ENCODE measurements around the gene IRF3. TPM values are rescaled to one million over a fixed set of nuclear protein-coding genes. Genes with fewer than 3 reads are reported as not detected.

Gene IRF3
- total and polyA plus RNA-seq, 8 donors = 60.2 to 93.6 (median 72.5) TPM

DNA sequence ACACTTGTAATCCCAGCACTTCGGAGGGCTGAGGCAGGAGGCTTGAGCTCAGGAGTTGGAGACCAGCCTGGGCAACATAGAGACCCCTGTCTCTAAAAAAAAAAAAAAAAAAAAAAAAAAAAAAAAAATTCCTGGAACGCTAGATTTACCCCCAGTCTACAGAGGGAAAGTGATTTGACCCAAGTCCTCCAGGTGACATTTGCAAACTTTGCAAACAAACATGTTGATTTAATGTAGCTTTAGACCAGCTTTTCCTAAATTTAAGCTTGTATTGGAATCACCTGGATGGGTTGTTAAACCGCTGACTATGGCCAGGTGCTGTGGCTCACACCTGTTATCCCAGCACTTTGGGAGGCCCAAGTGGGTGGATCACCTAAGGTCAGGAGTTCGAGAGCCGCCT, 33.7 kb upstream of the IRF3 start:
- TF ChIP-seq, protein P1, sequence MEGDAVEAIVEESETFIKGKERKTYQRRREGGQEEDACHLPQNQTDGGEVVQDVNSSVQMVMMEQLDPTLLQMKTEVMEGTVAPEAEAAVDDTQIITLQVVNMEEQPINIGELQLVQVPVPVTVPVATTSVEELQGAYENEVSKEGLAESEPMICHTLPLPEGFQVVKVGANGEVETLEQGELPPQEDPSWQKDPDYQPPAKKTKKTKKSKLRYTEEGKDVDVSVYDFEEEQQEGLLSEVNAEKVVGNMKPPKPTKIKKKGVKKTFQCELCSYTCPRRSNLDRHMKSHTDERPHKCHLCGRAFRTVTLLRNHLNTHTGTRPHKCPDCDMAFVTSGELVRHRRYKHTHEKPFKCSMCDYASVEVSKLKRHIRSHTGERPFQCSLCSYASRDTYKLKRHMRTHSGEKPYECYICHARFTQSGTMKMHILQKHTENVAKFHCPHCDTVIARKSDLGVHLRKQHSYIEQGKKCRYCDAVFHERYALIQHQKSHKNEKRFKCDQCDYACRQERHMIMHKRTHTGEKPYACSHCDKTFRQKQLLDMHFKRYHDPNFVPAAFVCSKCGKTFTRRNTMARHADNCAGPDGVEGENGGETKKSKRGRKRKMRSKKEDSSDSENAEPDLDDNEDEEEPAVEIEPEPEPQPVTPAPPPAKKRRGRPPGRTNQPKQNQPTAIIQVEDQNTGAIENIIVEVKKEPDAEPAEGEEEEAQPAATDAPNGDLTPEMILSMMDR (IDR thresholded peaks at IDR 0.05) = no peak
- DNase-seq (no peak), ATAC-seq (no peak)
- Histone ChIP-seq H3K4me3 (no peak overlapping the region), H3K27ac (no peak overlapping the region), H3K27me3 (peaks cover 0 to 6% of the 10 kb centered on the region in 2 donors), H3K36me3 (no peaks in the 10 kb centered on the region), H3K9me3 (no peaks in the 10 kb centered on the region), H3K4me1 (no peaks in the 10 kb centered on the region)
- intact Hi-C loops (cut with DNase I) = no loop called here

DNA sequence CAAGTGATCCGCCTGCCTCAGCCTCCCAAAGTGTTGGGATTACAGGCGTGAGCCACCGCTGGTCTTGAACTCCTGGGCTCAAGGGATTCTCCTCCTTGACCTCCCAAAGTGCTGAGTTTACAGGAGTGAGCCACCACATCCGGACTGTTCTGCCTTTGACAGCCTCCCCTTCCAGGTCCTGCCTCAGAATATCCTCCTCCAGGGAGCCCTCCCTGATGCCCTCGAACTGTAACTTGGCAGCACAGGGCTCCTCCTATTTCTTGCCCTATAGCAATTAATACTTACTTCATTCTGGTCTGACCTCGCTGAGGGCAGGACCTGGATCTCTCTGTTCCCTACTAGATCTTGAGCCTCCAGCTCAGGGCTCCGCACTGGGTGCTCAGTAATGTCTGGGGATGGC, 31.2 kb upstream of the IRF3 start:
- H3K4me3 ChIP-seq = no peak overlapping the region
- TF ChIP-seq, protein P1 (IDR thresholded peaks at IDR 0.05) = no peak
- H3K36me3 ChIP-seq = no peaks in the 10 kb centered on the region
- H3K27ac ChIP-seq = no peak overlapping the region
- DNase-seq (no peak), ATAC-seq (no peak)
- H3K9me3 ChIP-seq = no peaks in the 10 kb centered on the region
- no peaks in the 10 kb centered on the region for H3K4me1 ChIP-seq
- intact Hi-C loops (cut with DNase I) = no loop called here
- peaks cover 0 to 18% of the 10 kb centered on the region in 2 donors for H3K27me3 ChIP-seq

DNA sequence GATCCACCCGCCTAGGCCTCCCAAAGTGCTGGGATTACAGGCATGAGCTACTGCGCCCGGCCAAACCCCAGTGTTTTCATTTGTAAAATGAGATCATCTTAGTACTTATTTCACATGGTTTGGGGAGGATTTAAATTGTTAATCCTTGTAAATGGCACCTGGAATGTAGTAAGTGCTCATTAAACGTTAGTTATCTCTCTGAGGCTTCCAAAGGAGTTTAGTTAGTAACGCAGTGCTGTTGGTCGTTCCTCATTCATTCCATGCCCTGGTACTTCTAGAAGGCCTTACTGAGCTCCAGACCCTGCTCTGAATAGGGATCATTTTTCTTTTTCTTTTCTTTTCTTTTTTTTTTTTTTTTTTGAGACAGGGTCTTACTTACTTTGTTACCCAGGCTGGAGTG, 30.5 kb upstream of the IRF3 start:
- intact Hi-C loops (cut with DNase I) = no loop called here
- Histone ChIP-seq H3K4me3 (no peak overlapping the region), H3K4me1 (peaks cover 0 to 5% of the 10 kb centered on the region in 2 donors), H3K27me3 (peaks cover under 1 to 20% of the 10 kb centered on the region in 2 donors), H3K27ac (no peak overlapping the region), H3K9me3 (no peaks in the 10 kb centered on the region), H3K36me3 (no peaks in the 10 kb centered on the region)
- no peak for ATAC-seq
- no peak for DNase-seq
- TF ChIP-seq, protein P1 (IDR thresholded peaks at IDR 0.05) = no peak

DNA sequence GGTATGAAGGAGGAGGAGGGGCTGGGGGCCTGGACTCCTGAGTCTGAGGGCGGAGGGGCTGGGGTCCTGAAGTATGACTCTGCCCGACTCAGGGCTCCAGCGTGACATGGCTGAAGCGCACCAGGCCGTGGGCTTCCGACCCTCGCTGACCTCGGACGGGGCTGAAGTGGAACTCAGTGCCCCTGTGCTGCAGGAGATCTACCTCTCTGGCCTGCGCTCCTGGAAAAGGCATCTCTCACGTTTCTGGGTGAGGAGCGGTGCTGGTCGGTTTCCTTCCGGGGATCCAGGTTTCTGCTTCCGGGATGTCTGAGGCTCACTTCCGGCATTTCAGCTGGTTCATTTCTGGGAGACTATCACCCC, 26.5 kb upstream of the IRF3 start:
- no peak for DNase-seq
- TF ChIP-seq, protein P1 (IDR thresholded peaks at IDR 0.05) = no peak
- H3K27ac ChIP-seq = no peak overlapping the region

DNA sequence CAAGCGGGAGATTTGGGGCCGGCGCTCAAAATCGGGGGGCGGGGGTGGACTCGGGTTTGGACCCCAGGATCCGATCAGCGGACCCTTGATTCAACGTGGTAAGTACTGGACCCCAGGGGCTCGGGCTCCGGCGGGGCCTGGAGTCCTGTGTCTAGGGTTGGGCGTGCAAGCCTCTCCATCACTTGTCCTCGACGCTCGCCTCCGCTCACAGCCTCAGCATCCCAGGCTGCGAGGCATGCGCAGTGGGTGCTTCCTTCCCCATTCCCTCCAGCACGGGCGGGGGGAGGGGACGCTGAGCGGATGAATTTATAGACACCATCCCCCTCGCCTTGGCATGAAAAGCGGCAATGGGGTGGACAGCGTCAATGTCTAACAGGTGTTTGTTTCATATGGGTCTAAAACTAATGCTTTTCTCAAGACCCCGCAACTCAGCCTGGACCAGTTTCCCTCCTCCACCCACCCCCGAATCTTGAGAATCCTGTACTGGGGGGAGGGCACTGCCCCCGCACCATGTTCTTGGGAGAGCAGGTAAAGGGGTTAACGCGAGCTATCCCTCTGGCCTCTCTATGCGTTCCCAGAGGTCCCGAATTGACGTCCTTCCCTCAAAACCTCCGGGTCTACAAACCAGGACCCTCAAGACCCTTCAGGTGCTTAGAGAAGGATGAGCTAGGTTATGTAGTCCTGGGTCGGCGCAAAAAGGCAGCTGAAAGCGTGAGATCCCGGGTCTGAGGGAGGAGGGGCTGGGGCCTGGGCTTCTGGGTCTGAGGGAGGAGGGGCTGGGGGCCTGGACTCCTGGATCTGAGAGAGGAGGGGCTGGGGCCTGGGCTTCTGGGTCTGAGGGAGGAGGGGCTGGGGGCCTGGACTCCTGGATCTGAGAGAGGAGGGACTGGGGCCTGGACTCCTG, 25.8 kb upstream of the IRF3 start:
- no peaks in the 10 kb centered on the region for H3K9me3 ChIP-seq
- H3K36me3 ChIP-seq = peaks cover 0 to 20% of the 10 kb centered on the region in 2 donors
- peak overlapping the region in 1 of 2 donors; percentile 62 for H3K27ac ChIP-seq
- DNase-seq (peak in 1 of 4 donors; percentile 82), ATAC-seq (peak; percentile 45)
- peak overlapping the region; percentile 39 for H3K4me3 ChIP-seq
- peaks cover 4 to 44% of the 10 kb centered on the region in 2 donors for H3K27me3 ChIP-seq
- TF ChIP-seq, protein P1 (IDR thresholded peaks at IDR 0.05) = no peak
- intact Hi-C loops (cut with DNase I) = no loop called here
- H3K4me1 ChIP-seq = peaks cover 13 to 35% of the 10 kb centered on the region in 2 donors

More for the DNA sequence above, 26.5 kb upstream of the IRF3 start:
- no peak overlapping the region for H3K4me3 ChIP-seq
- peaks cover 13 to 34% of the 10 kb centered on the region in 2 donors for H3K4me1 ChIP-seq
- intact Hi-C loops (cut with DNase I) = no loop called here
- H3K27me3 ChIP-seq = peaks cover 4 to 44% of the 10 kb centered on the region in 2 donors
- H3K9me3 ChIP-seq = no peaks in the 10 kb centered on the region
- ATAC-seq = no peak
- H3K36me3 ChIP-seq = peaks cover 0 to 13% of the 10 kb centered on the region in 2 donors
